ENCODE data around the gene SYNJ2.

DNA sequence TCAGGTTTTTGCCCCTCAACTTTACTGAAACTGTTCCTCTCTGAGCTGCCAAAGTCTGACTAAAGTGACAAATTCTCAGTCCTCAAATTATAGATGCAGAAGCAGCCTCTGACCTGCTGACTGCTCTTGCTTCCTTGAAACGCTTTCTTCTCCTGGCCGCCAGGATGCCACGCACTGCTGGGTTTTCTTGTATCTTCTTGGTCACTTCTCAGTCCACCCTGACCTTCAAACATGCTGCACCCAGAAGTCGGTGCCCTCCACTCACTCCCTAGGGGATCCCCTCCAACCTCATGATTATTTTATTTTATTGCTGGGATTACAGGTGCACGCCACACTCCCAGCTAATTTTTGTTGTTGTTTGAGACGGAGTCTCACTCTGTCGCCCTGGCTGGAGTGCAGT, 24.7 kb downstream of the SYNJ2 start:
- TF ChIP-seq, protein P1, sequence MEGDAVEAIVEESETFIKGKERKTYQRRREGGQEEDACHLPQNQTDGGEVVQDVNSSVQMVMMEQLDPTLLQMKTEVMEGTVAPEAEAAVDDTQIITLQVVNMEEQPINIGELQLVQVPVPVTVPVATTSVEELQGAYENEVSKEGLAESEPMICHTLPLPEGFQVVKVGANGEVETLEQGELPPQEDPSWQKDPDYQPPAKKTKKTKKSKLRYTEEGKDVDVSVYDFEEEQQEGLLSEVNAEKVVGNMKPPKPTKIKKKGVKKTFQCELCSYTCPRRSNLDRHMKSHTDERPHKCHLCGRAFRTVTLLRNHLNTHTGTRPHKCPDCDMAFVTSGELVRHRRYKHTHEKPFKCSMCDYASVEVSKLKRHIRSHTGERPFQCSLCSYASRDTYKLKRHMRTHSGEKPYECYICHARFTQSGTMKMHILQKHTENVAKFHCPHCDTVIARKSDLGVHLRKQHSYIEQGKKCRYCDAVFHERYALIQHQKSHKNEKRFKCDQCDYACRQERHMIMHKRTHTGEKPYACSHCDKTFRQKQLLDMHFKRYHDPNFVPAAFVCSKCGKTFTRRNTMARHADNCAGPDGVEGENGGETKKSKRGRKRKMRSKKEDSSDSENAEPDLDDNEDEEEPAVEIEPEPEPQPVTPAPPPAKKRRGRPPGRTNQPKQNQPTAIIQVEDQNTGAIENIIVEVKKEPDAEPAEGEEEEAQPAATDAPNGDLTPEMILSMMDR (IDR thresholded peaks at IDR 0.05), result no peak
- TF ChIP-seq POLR2A (IDR thresholded peaks at IDR 0.05), result no peak
